HUES48 (cell line): ENCODE data around the gene ASIC2.

Experiments used
- H3K27ac ChIP-seq: one replicate; pipeline ENCODE4 v1.7.0; 2013; ENCODE audit warnings: low read depth, low read length, inconsistent platforms
- H3K27me3 ChIP-seq: 2 replicates; pipeline ENCODE4 v1.6.1; 2013; ENCODE audit warnings: mild to moderate bottlenecking, low read length; ENCODE audit not compliant: control insufficient read depth, insufficient read depth
- H3K36me3 ChIP-seq: 2 replicates; pipeline ENCODE4 v1.6.1; 2013; ENCODE audit warnings: low read length; ENCODE audit not compliant: control insufficient read depth, insufficient read depth
- H3K4me1 ChIP-seq: 2 replicates; pipeline ENCODE4 v1.6.1; 2013; ENCODE audit warnings: mild to moderate bottlenecking, low read length; ENCODE audit not compliant: control insufficient read depth, insufficient read depth
- H3K4me3 ChIP-seq: 2 replicates; pipeline ENCODE4 v1.5.1; 2013; ENCODE audit warnings: mild to moderate bottlenecking, low read depth, low read length
- H3K9ac ChIP-seq: 2 replicates; pipeline ENCODE4 v1.6.1; 2013; ENCODE audit warnings: mild to moderate bottlenecking, low read depth, low read length, moderate library complexity
- H3K9me3 ChIP-seq: 2 replicates; pipeline ENCODE4 v1.6.1; 2013; ENCODE audit warnings: low read length; ENCODE audit not compliant: control insufficient read depth, insufficient read depth

The ASIC2 gene

DNA sequence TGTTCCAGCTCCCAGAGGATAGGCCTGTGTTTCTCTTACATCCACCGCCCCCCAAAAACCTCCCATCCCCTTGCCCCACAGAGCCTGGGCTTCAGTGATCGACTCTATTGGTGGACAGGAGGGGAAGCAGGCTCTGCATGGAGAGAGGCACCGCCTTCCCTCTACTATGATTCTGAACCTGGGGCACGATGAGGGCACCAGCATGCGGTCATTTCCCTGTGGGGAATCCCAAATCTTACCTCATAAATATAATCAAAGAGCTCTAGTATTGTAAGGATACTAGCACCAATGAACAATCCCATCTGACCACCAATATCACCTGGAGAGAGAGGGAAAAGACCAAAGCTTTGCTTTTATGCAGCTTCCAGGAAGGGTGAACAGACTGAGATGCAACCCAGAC is 275.7 kb downstream of the ASIC2 start:
- no peaks in the 10 kb centered on the region for H3K9me3 ChIP-seq
- H3K4me1 ChIP-seq: peaks cover 2% of the 10 kb centered on the region; the same call in 1 of the 2 replicates
- no peak overlapping the region for H3K4me3 ChIP-seq
- H3K27ac ChIP-seq: no peak overlapping the region
- H3K9ac ChIP-seq: no peak overlapping the region
- no peaks in the 10 kb centered on the region for H3K36me3 ChIP-seq
- H3K27me3 ChIP-seq: no peaks in the 10 kb centered on the region

- Histone ChIP-seq H3K4me1 (no peaks in the 10 kb centered on the region; the same call in 1 of the 2 replicates), H3K4me3 (no peak overlapping the region), H3K9me3 (no peaks in the 10 kb centered on the region), H3K27me3 (no peaks in the 10 kb centered on the region), H3K36me3 (no peaks in the 10 kb centered on the region), H3K27ac (no peak overlapping the region), H3K9ac (no peak overlapping the region)
These were observed 276.2 kb downstream of the ASIC2 start for GRCh38 chr17:33016920-33017319.

GRCh38 chr17:33015716-33016346 is 277.3 kb downstream of the ASIC2 start:
- Histone ChIP-seq H3K27ac (no peak overlapping the region), H3K27me3 (no peaks in the 10 kb centered on the region), H3K4me1 (no peaks in the 10 kb centered on the region), H3K9ac (no peak overlapping the region), H3K9me3 (no peaks in the 10 kb centered on the region), H3K36me3 (no peaks in the 10 kb centered on the region), H3K4me3 (no peak overlapping the region)

DNA sequence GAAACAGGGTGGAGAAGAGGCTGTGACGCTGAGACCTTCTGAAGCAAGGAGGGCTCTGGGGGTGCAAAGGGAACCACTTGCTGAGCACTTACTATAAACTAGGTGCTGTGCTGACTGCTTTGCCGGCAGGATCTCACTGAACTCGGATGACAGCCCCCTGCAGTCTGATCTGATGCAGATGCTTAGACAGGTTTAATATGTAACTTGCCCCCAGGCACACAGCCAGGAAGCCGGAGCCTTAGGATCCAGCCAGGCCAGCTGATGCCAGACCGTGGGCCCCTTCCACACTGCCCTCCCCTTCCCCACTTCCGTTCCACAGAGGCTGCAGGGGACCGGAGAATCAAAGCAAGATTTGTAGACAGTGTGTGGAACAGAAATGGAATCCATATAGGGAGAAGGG is 278.3 kb downstream of the ASIC2 start:
- no peak overlapping the region for H3K9ac ChIP-seq
- H3K27ac ChIP-seq: no peak overlapping the region
- H3K9me3 ChIP-seq: no peaks in the 10 kb centered on the region
- H3K36me3 ChIP-seq: no peaks in the 10 kb centered on the region
- no peak overlapping the region for H3K4me3 ChIP-seq
- H3K27me3 ChIP-seq: no peaks in the 10 kb centered on the region
- H3K4me1 ChIP-seq: no peaks in the 10 kb centered on the region

DNA sequence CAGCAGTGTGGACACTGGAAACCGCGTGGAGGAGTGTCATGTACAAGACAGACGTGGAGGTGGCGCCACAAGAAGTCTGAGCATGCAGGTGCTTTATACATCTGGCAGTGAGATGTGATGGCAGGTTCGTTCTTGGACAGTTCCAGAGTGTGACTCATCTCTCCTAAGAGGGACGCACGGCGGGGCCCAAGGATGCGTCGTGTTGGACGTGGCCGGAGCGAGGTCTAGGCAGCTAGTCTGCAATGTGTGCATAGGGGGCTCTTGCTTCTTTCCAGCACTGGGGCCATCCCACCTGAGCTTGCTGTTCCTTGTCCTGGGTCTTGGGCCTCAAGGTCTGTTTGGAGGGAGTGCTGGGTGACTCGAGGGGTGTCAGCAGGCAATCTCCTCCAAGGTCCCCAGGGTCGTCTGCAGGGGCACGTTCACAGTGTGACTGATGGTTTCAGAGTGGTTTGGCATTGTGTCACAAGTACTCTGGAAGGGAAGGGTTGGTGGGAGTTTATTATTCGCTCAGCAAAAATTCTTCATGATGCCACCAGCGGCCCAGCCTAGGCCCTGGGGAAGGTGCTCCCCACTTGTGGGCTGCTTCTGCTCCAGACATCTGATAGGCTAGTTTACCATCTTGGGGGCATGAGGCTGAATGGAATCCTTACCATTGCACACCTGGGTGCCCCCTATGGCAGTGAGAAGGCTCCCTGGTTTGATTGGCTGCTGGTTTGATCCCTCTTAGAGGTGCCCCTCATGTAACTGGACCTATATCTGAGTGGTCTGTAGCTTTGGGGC is 279.3 kb downstream of the ASIC2 start:
- Histone ChIP-seq H3K27me3 (no peaks in the 10 kb centered on the region), H3K4me3 (no peak overlapping the region), H3K9ac (no peak overlapping the region), H3K27ac (no peak overlapping the region), H3K36me3 (no peaks in the 10 kb centered on the region), H3K4me1 (no peaks in the 10 kb centered on the region), H3K9me3 (no peaks in the 10 kb centered on the region)

DNA sequence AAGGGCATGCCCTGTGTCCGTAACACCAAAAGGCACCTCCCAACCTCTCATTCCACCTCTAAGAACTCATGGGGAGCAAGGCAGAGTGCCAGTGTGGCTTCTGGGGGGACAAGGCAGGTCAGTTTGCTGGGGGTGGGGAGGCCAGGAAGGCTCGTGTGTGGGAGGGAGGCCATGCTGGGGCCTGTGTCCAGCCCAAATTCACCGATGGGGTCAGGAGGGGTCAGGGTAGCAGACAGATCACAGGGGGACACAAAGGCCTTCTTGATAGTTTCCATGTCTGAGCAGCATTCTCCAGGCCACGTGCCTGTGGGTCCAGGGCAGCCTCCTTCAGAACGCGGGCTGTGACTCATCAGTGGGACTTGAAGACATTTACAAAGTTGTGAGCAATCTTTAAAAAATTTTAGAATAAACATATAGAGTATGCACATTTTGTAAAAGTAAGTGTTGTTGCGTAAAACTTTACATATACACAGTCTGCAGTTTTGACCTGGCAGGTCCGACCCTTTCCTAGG is 280.5 kb downstream of the ASIC2 start:
- no peak overlapping the region for H3K9ac ChIP-seq
- no peak overlapping the region for H3K27ac ChIP-seq

GRCh38 chr17:33009636-33010035 is 283.5 kb downstream of the ASIC2 start:
- H3K9ac ChIP-seq: no peak overlapping the region
- H3K4me1 ChIP-seq: 0 out of 2 replicates have a peak, but pooled peaks cover 4% of the 10 kb centered on the region

More for the DNA sequence above, 280.5 kb downstream of the ASIC2 start:
- no peaks in the 10 kb centered on the region for H3K9me3 ChIP-seq
- H3K4me3 ChIP-seq: no peak overlapping the region
- no peaks in the 10 kb centered on the region for H3K4me1 ChIP-seq
- no peaks in the 10 kb centered on the region for H3K27me3 ChIP-seq
- no peaks in the 10 kb centered on the region for H3K36me3 ChIP-seq

GRCh38 chr17:33007186-33007585 is 285.9 kb downstream of the ASIC2 start:
- no peak overlapping the region for H3K9ac ChIP-seq

More at GRCh38 chr17:33009636-33010035, 283.5 kb downstream of the ASIC2 start:
- no peaks in the 10 kb centered on the region for H3K36me3 ChIP-seq
- H3K27me3 ChIP-seq: no peaks in the 10 kb centered on the region
- H3K9me3 ChIP-seq: no peaks in the 10 kb centered on the region
- H3K27ac ChIP-seq: no peak overlapping the region
- H3K4me3 ChIP-seq: no peak overlapping the region

GRCh38 chr17:33002246-33002645 is 290.8 kb downstream of the ASIC2 start:
- no peaks in the 10 kb centered on the region for H3K9me3 ChIP-seq
- 0 out of 2 replicates have a peak, but pooled peaks cover 4% of the 10 kb centered on the region for H3K4me1 ChIP-seq
- H3K27me3 ChIP-seq: peaks cover 8% of the 10 kb centered on the region
- no peak overlapping the region for H3K9ac ChIP-seq
- no peaks in the 10 kb centered on the region for H3K36me3 ChIP-seq
- no peak overlapping the region for H3K27ac ChIP-seq
- H3K4me3 ChIP-seq: no peak overlapping the region

More at GRCh38 chr17:33007186-33007585, 285.9 kb downstream of the ASIC2 start:
- no peaks in the 10 kb centered on the region for H3K9me3 ChIP-seq
- H3K4me3 ChIP-seq: no peak overlapping the region
- no peaks in the 10 kb centered on the region for H3K36me3 ChIP-seq
- H3K4me1 ChIP-seq: 0 out of 2 replicates have a peak, but pooled peaks cover 4% of the 10 kb centered on the region
- no peak overlapping the region for H3K27ac ChIP-seq
- no peaks in the 10 kb centered on the region for H3K27me3 ChIP-seq

- Histone ChIP-seq H3K9ac (no peak overlapping the region), H3K4me3 (no peak overlapping the region), H3K9me3 (no peaks in the 10 kb centered on the region), H3K27me3 (peaks cover 8% of the 10 kb centered on the region), H3K4me1 (no peaks in the 10 kb centered on the region), H3K36me3 (no peaks in the 10 kb centered on the region), H3K27ac (no peak overlapping the region)
These were observed 294.2 kb downstream of the ASIC2 start for GRCh38 chr17:32998887-32999228.
